ENCODE data around the gene LONRF3. TPM values are rescaled to one million over a fixed set of nuclear protein-coding genes. Genes with fewer than 3 reads are reported as not detected.
A peak's percentile ranks its signal among the peaks of the same experiment; 100 is the strongest.

Gene LONRF3
- total and polyA plus RNA-seq, 2 of the 8 experiments (the other 6 are each of a cell fraction or from before 2014, with no cell fraction given): 0.11 TPM; not detected in 1

DNA sequence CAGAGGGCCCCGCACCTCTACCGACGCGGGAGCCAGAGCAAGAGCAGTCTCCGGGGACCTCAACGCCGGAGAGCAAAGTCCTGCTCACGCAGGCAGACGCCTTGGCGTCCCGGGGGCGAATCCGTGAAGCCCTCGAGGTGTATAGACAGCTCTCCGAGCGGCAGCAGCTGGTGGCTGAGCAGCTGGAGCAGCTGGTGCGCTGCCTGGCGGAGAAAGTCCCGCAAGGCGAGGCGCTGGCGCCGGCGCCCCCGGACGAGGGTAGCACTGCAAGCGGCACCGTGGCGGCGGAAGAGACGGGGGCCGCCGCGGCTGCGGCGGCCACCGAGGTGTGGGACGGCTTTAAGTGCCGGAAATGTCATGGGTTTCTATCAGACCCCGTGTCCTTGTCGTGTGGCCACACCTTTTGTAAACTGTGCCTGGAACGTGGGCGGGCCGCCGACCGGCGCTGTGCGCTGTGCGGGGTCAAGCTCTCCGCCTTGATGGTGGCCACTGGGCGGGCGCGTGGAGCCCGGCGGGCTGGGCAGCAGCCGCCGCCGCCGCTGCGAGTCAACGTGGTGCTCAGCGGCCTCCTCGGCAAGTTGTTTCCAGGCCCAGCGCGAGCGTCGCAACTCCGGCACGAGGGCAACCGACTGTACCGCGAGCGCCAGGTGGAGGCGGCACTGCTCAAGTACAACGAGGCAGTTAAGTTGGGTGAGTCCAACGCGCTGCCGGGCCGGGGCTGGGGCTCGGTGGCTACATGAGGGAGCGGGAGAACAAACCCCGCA lies 672 bp downstream of the LONRF3 start:
- no peaks in the 10 kb centered on the region for H3K9me3 ChIP-seq (ENCODE audit: insufficient read depth in 2 of 2, low read depth in 1 of 2, low read length in 1 of 2)
- peaks cover 5 to 6% of the 10 kb centered on the region in 2 experiments for H4K20me1 ChIP-seq (replicated peaks in 1 of 2; ENCODE audit: control insufficient read depth in 1 of 2, insufficient read depth in 2 of 2, low read length in 2 of 2)
- no peaks in the 10 kb centered on the region; the same call in 1 of the 2 replicates for H3K23me2 ChIP-seq (ENCODE audit: low read depth, low read length)
- H2BK5ac ChIP-seq (ENCODE audit: low read depth, low read length): no peak overlapping the region
- no peak overlapping the region; the same call in 1 of the 2 replicates for H2AFZ ChIP-seq (ENCODE audit: low read length)
- H2AK5ac ChIP-seq (ENCODE audit: low read depth, low read length): no peak overlapping the region
- no peak overlapping the region for H4K91ac ChIP-seq (replicated peaks; ENCODE audit: insufficient read length, low read length)
- ChIA-PET CTCF (ENCODE audit: partially characterized antibody) (interaction anchor here (0.8 to 1.2 kb wide), 3 partner anchors 27 to 91 kb away, joined by 3 to 4 read pairs (median 3); no protein-coding TSS in a partner anchor), POLR2A (ENCODE audit: partially characterized antibody) (interaction anchor here (1.0 to 1.4 kb wide), 2 partner anchors 17 to 34 kb away, joined by 3 to 4 read pairs; no protein-coding TSS in a partner anchor)
- H3K56ac ChIP-seq (replicated peaks; ENCODE audit: insufficient read length, low read depth, low read length): no peak overlapping the region
- no peak overlapping the region for H2BK15ac ChIP-seq (ENCODE audit: low read length)
- H2BK120ac ChIP-seq (replicated peaks; ENCODE audit: low read depth, low read length): no peak overlapping the region
- H3K4me3 ChIP-seq (ENCODE audit: extremely low read depth in 1 of 4, insufficient read depth in 2 of 4, low read depth in 3 of 4, low read length in 4 of 4): peak overlapping the region in 3 of 4 experiments; percentile 3 to 50 (median 5); a peak in 4 of 8 replicates
- peaks cover 0 to 7% (median 0%) of the 10 kb centered on the region in 4 experiments; a peak in 1 of 8 replicates for H3K36me3 ChIP-seq (ENCODE audit: control insufficient read depth in 2 of 4, insufficient read depth in 4 of 4, low read length in 3 of 4)
- no peak overlapping the region for H3K23ac ChIP-seq (ENCODE audit: insufficient read length)
- no peak overlapping the region for H3K4ac ChIP-seq (replicated peaks; ENCODE audit: insufficient read length, low read depth, low read length)
- H3K27me3 ChIP-seq (replicated peaks in 1 of 4; ENCODE audit: control insufficient read depth in 3 of 4, extremely low read depth in 1 of 4, insufficient read depth in 3 of 4, low read length in 3 of 4): peaks cover 71 to 91% (median 83%) of the 10 kb centered on the region in 4 experiments
- no peak overlapping the region for H3K27ac ChIP-seq (ENCODE audit: low read depth, low read length)
- no peak overlapping the region for H3K9ac ChIP-seq (replicated peaks in 1 of 4; ENCODE audit: extremely low read depth in 1 of 4, low read depth in 3 of 4, low read length in 3 of 4)
- H3K14ac ChIP-seq (ENCODE audit: insufficient read length): no peak overlapping the region
- H3K18ac ChIP-seq (ENCODE audit: extremely low read depth, low read length): no peak overlapping the region
- no peak overlapping the region for H4K5ac ChIP-seq (ENCODE audit: insufficient read length, low read depth, low read length)
- no peak overlapping the region for H4K8ac ChIP-seq (ENCODE audit: extremely low read depth, insufficient read depth, low read length)
- FAIRE-seq (no peak), DNase-seq (ENCODE audit: low read depth in 1 of 2, low spot score in 2 of 2) (no peak)
- H3K4me2 ChIP-seq (ENCODE audit: insufficient read depth in 1 of 2, low read depth in 2 of 2, low read length in 2 of 2): peak overlapping the region; percentile 59 to 60
- H3K79me2 ChIP-seq (ENCODE audit: control insufficient read depth in 1 of 2, insufficient read depth in 2 of 2, low read length in 2 of 2): no peaks in the 10 kb centered on the region
- 5% methylated on average over 26 of the region's 82 CpGs; no CpG with 5 or more reads in 1 of the 2 experiments for WGBS, 2 experiments (ENCODE audit: extremely low coverage in 1 of 2, insufficient coverage in 1 of 2, insufficient read length in 1 of 2, insufficient replicate concordance in 2 of 2, low coverage in 1 of 2, low lambda C conversion rate in 2 of 2, missing lambda C conversion rate in 1 of 2)
- H3K79me1 ChIP-seq (ENCODE audit: low read depth, low read length): no peaks in the 10 kb centered on the region
- H2BK20ac ChIP-seq (ENCODE audit: low read length): no peak overlapping the region
- H2BK12ac ChIP-seq (ENCODE audit: low read depth, low read length): no peak overlapping the region
- H3K4me1 ChIP-seq (replicated peaks in 1 of 4; ENCODE audit: control insufficient read depth in 3 of 4, insufficient read depth in 4 of 4, low read length in 3 of 4): peaks cover 0 to 16% (median 5%) of the 10 kb centered on the region in 4 experiments; a peak in 6 of 7 replicates
- no peak for TF ChIP-seq ASH2L (IDR thresholded peaks at IDR 0.05; ENCODE audit: low read length)
- TF ChIP-seq SIN3A (conservative IDR thresholded peaks at IDR 0.05 in 1 of 2, IDR thresholded peaks at IDR 0.05 in 1 of 2; ENCODE audit: low read depth in 1 of 2, low read length in 2 of 2): no peak
- TF ChIP-seq RAD21 (IDR thresholded peaks at IDR 0.05 in 1 of 2, conservative IDR thresholded peaks at IDR 0.05 in 1 of 2; ENCODE audit: low read depth in 2 of 2, low read length in 2 of 2): no peak; a peak in 1 of 4 replicates
- no peak for TF ChIP-seq SP2 (IDR thresholded peaks at IDR 0.05; ENCODE audit: low read length)
- TF ChIP-seq CBX8 (IDR thresholded peaks at IDR 0.05; ENCODE audit: borderline replicate concordance, low read depth, low read length): no peak
- peak; percentile 81 for TF ChIP-seq EZH2 (IDR thresholded peaks at IDR 0.05; ENCODE audit: low read depth, low read length, severe bottlenecking)
- no peak for TF ChIP-seq JUN (IDR thresholded peaks at IDR 0.05; ENCODE audit: low read depth, low read length)
- TF ChIP-seq EP300 (IDR thresholded peaks at IDR 0.05; ENCODE audit: borderline replicate concordance in 1 of 2, low read depth in 2 of 2, low read length in 2 of 2): no peak
